HG02884 (cell line): ENCODE measurements around the gene LYL1.

Experiments used
- ATAC-seq: cut with Tn5 transposase; IDR thresholded peaks from one replicate; pipeline ENCODE4 v1.9.1; 2021; ENCODE audit warnings: mild to moderate bottlenecking, moderate library complexity; ENCODE audit not compliant: unreplicated experiment

The LYL1 gene

GRCh38 chr19:13058951-13059660, 43.6 kb downstream of the LYL1 start:
- ATAC-seq = no peak

GRCh38 chr19:13057744-13058143, 44.9 kb downstream of the LYL1 start:
- ATAC-seq = no peak

DNA sequence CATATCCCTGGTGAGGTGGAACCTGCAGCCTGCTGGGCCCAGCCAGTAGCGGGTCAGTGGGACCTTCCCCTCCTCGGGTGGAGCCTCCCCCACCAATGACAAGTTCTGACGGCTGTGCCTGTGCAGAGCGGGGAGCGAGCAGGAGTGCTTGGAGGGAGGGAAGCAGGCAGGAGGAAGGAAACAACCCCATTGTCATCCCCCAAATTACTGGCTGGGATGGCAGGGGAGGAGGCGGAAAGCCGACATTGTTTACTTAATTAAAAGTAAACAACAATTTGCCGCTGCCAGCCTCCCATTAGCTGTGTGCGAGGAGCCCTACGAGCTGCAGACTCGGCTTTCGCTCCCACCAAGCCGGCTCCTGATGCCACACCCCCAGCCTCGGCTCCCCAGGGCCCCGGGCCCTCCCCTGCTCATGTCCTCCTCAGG, 45.5 kb downstream of the LYL1 start:
- ATAC-seq = no peak

GRCh38 chr19:13056052-13056660, 46.5 kb downstream of the LYL1 start:
- ATAC-seq = no peak

DNA sequence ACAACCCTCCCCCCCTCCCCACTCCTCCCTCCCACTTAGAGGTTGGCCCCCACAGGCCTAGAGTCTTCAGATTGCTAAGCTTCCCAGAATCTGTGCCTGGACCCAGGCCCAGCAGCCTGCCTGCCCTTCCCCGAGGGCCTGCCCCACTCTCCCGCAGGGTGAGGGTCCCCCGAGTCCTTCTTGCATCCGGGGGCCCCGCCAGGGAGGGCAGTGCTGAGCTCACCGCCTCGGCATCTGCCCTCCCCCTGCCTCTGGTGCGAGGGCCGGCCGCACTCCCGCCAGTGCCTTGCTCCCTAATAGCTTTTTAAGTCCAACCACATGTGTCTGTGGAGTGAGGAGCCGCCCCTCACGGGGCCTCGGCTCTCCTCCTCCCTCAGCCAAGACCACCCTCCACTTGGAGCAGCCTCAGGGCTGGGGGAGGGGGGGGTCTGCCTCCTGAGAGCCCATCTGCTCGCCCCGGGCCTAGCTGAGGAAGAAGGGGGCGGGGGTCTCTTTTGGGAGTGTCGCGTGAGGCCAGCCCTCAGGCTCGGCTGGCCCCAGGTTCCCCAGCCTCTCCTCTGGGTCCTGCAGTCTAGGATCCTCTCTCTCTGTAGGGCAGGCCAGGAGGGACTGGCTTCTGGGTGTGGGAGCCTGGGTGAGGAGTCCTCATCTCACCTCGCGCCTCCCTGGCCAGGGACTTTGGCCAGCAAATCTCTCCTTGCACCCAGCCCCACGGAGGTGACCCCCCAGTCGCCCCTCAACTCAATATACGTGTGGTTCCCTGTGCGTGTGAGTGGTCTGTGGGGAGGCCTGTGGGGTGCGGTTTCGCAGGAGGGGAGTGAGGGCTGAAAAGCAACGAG, 47.2 kb downstream of the LYL1 start:
- ATAC-seq = no peak

DNA sequence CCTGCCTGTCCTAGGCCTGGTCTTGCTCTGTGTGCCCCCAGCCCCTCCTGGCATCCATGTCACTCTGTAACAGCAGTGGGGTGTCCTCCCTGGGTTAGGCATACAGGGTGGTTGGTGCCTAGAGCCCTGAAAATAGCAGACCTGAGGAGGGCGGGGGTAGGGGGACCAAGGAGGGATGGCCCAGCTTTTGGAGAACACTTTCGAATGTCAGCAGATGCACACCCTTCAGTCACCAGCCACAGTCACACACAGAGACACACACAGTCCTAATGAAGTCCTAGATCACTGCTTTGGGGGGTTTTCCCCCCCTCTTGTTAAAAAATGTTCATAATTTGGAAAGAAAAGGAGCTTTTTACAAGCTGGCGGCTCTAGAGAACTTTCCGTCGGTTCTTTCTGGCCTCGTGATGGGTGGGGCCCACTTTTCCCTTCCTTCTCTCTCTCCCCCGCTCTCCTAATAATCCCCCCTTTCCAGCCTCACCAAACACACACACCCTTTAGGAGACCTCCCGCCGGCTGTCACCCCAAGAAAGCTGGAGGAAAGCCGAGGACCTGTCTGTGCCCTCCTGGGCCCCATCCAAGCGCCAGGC, 47.9 kb downstream of the LYL1 start:
- no peak for ATAC-seq

DNA sequence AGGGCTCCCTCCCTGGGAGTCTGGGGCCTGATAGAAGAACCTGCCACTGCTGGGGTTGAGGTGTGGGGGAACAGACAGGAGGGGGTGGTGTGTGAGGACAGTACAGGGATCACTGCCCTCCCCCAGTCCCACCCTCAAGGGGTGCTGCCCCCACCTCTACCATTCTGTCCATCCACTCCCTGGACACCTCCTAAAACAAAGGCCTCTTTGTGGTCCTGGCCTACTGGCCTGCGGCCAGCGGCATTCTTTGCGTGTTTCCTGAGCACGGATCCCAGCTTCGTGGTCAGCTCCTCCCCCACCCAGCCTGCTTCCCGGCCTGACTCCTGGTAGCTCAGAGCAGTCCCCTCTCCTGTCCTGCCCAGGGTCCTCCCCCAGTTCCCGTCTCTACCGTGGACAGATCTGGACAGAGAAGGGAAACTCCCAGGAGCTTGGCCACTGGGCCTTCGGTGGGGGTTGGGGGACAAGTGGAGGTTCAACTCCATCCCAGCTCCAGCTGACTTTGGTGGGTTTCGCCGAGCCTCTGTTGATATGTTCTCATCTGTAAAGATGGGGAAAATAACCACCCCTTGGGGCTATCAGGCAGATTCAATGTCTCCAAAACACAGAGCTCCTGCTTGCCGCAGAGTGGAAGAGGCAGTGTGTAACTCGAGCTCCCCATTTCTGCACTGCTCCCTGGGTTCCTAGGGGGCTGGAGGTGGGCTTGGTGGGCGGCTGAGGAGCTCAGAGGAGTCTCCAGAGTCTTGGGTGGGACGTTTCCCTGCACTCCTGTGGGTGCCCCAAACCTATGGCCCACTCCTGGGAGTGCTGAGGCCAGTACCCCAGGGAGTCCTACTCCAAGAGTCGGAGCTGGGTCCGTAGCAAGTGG, 48.7 kb downstream of the LYL1 start:
- no peak for ATAC-seq

DNA sequence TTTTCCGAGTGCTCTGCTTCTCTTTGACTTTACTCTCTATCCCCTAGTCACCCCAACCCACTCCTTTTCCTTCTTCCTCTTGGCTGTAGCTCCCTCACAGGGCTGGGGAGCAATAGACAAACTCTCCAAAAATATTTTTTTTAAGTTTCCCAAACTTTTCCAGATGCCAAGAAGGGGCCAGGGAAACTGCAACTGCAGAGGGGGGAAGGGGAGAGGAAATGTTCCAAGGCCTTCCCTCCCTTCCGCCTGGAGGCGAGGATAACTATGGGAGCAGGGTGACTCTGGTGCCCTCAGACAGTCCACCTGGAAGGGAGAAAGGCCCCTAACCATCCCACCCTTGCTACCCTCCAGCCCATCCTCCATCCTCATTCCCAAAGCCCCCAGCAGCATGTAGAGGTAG, 49.4 kb downstream of the LYL1 start:
- no peak for ATAC-seq

DNA sequence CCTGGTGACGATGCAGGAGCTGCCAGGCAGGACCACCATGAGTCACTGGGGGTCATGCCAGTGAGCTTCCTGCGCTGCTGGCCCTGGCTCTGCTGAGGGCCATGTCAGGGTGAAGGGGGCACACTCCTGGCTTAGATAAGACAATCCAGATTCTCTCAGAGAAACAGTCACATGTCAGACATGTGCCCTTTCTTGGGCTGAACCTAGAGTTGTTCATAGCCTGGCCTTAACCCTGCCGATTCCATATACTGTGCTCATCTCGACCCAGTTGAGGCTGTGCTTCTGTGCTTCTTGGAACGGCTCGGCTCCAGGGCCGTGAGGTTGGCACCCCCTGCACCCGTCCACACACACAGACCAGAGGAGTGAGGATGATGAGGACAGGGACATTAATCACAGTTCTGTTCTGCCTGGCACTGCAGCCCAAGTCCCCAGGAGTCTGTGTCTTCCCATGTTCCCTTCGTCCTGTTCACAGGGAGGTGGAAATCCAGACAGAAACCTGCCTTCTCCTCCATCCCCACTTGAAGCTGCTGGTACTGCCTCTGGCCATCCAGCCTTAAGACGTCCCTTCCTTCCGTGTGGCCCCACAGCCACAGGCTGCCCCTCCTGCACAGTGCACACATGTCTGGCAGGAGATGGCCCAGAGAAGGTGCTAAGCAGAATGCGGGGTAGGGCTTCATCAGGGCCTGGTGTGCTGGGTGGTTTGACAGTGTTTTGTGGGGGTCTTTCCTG, 50.0 kb downstream of the LYL1 start:
- ATAC-seq = no peak

- ATAC-seq = no peak
These were observed 51.0 kb downstream of the LYL1 start for GRCh38 chr19:13051557-13052165.

GRCh38 chr19:13050274-13050673, 52.4 kb downstream of the LYL1 start:
- no peak for ATAC-seq
